Measurements from ENCODE around the gene C17orf50. TPM values are rescaled to one million over a fixed set of nuclear protein-coding genes. Genes with fewer than 3 reads are reported as not detected.

Gene C17orf50
- total RNA-seq, 1 donor from 2014 or later: not detected

DNA sequence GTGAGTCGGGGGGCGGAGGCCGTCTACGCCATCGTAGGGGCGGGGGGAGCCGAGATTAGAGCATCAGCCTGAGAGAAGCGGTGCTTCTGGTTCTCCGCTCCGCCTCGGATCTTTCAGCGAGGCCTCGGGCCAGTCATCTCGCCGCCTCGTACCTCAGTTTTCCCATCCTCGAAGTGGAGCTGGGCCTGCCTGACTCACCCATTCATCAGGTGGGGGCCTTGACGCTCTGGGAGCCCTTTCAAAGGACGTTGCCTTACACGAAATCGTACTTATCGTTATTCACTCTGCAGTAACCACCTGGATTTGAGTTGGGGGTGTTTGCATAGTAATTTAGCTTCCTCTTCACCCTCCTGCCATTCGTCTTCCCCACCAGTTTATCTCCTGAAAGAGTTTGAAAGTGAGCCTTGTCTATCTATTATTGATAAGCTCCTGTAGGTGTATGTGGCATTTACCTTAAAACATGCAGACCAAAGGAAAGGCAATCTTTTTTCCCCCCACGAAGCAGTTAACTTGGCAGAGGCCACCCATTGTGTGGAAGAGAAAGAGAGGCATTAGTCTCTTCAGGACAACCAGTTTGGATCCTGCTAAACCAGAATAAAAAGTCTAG is 49.3 kb downstream of the C17orf50 start:
- DNase-seq (ENCODE audit: low read depth): no peak

DNA sequence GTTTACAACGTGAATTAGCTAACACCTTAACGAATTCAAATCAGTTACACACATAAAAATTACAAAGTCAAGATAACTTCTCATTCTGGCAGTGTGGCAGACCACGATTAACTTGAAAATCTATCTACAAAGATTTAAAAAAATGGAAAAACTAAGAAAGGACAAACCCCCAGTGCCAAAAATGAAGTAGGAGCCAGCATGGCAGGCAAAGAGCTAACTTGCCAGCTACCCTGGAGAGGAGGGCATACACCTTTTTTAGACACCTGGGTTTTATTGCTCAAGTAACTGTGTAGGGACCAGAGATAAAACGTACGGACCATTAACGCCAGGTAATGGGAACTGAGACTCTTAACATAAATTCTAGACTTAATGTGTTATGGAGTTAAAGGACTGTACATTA is 51.1 kb downstream of the C17orf50 start:
- DNase-seq (ENCODE audit: low read depth): no peak

DNA sequence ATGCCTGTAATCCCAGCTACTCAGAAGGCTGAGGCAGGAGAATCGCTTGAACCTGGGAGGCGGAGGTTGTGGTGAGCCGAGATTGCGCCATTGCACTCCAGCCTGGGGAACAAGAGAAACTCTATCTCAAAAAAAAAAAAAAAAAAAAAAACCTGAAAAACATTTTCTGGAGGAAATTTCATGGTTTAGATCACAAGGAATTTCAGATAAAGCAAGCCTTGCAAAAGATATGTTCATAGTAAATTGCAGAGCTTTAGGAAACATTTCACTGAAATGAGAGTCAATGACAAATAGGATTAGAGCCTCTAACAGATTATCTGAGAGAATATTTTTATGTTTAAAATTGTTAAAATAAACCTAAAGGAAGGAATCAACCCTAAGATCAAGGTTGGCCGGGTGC is 51.8 kb downstream of the C17orf50 start:
- DNase-seq (ENCODE audit: low read depth): no peak

Other genes with a start within 250 kb of the C17orf50 start
- not detected in 2 replicates for gene SLFN12L, start 223.2 kb upstream of the C17orf50 start, total RNA-seq
- gene SLFN14, start 200.1 kb upstream of the C17orf50 start, total RNA-seq: not detected in 2 replicates
- 7.4 and 12.4 TPM in 2 replicates for gene PEX12, start 182.3 kb upstream of the C17orf50 start, total RNA-seq
- gene AP2B1, start 173.6 kb upstream of the C17orf50 start, total RNA-seq: 47.0 and 52.6 TPM in 2 replicates
- gene RASL10B, start 29.2 kb upstream of the C17orf50 start, total RNA-seq: 1.1 and 1.3 TPM in 2 replicates
- gene GAS2L2, start 7.6 kb upstream of the C17orf50 start, total RNA-seq: 0.08 TPM in 1 of 2 replicates, not detected in the other
- 0.42 and 0.99 TPM in 2 replicates for gene MMP28, start 34.8 kb downstream of the C17orf50 start, total RNA-seq
- 25.1 and 25.7 TPM in 2 replicates for gene TAF15, start 48.6 kb downstream of the C17orf50 start, total RNA-seq
- gene HEATR9, start 108.0 kb downstream of the C17orf50 start, total RNA-seq: not detected in 2 replicates
- 0.11 and 0.62 TPM in 2 replicates for gene CCL5, start 119.5 kb downstream of the C17orf50 start, total RNA-seq
- gene RDM1, start 169.9 kb downstream of the C17orf50 start, total RNA-seq: not detected in 2 replicates
- not detected in 2 replicates for gene LYZL6, start 182.8 kb downstream of the C17orf50 start, total RNA-seq
- gene CCL16, start 220.6 kb downstream of the C17orf50 start, total RNA-seq: not detected in 2 replicates
- gene CCL14, start 225.8 kb downstream of the C17orf50 start, total RNA-seq: not detected in 2 replicates
- gene CCL15, start 240.7 kb downstream of the C17orf50 start, total RNA-seq: not detected in 2 replicates